GM23338 (cell line): ENCODE measurements around the gene CCNK.

Source experiments
- CTCF ChIP-seq, 2 experiments: fragments of 200-600 bp in 1 of 2; sonication (generic) in 1 of 2; conservative IDR thresholded peaks; 2 replicates each; pipeline versions ENCODE4 v1.5.1 to v1.6.1; 2016 to 2017; ENCODE audit warnings: antibody characterized with exemption in 2 of 2, low read depth in 2 of 2, mild to moderate bottlenecking in 2 of 2, moderate library complexity in 1 of 2
- EZH2phosphoT487 ChIP-seq: fragments of 200-600 bp; sonication (generic); IDR thresholded peaks from one replicate; pipeline ENCODE4 v1.8.1; 2018; ENCODE audit warnings: antibody characterized with exemption; ENCODE audit not compliant: unreplicated experiment
- REST ChIP-seq: IDR thresholded peaks from one replicate; pipeline ENCODE4 v1.6.1; 2018; ENCODE audit warnings: antibody characterized with exemption; ENCODE audit not compliant: unreplicated experiment

- no peak for TF ChIP-seq CTCF (conservative IDR thresholded peaks at IDR 0.05; ENCODE audit: low read depth in 2 of 2)
- TF ChIP-seq REST = no peak
- no peak for TF ChIP-seq EZH2phosphoT487
Observed at GRCh38 chr14:99510556-99511139, 29.4 kb downstream of the CCNK start.
